IPS DF 4.7 (cell line): ENCODE measurements around the gene CRAMP1.
"Not testable (repeated sequence)": the region's sequence is repeated elsewhere in the genome, so short reads cannot be mapped to it uniquely, and the experiment has no call there.

Experiments
- DNase-seq: peaks from one replicate; pipeline ENCODE4 v3.0.0-alpha.2; 2013; ENCODE audit warnings: low spot score; ENCODE audit errors: extremely low read depth

The CRAMP1 gene, protein sequence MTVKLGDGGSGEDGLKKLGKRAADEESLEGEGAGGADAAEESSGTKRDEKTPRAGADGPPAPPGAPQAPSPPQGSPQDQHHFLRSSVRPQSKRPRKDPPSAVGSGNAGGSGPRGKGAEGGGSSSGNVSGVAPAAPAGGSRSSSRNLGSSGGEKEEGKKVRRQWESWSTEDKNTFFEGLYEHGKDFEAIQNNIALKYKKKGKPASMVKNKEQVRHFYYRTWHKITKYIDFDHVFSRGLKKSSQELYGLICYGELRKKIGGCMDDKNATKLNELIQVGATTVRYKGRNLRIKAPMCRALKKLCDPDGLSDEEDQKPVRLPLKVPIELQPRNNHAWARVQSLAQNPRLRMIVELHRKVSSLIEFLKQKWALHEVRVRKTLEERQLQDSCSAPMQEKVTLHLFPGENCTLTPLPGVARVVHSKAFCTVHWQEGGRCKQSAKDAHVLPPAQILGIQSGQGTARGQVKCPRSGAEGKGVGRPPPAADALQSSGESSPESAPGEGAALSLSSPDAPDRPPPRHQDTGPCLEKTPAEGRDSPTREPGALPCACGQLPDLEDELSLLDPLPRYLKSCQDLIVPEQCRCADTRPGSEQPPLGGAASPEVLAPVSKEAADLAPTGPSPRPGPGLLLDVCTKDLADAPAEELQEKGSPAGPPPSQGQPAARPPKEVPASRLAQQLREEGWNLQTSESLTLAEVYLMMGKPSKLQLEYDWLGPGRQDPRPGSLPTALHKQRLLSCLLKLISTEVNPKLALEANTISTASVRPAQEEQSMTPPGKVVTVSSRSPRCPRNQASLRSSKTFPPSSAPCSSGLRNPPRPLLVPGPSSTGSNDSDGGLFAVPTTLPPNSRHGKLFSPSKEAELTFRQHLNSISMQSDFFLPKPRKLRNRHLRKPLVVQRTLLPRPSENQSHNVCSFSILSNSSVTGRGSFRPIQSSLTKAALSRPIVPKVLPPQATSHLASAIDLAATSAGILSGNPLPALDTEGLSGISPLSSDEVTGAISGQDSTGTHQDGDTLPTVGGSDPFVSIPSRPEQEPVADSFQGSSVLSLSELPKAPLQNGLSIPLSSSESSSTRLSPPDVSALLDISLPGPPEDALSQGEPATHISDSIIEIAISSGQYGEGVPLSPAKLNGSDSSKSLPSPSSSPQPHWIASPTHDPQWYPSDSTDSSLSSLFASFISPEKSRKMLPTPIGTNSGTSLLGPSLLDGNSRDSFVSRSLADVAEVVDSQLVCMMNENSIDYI (N-terminal part only)

DNA sequence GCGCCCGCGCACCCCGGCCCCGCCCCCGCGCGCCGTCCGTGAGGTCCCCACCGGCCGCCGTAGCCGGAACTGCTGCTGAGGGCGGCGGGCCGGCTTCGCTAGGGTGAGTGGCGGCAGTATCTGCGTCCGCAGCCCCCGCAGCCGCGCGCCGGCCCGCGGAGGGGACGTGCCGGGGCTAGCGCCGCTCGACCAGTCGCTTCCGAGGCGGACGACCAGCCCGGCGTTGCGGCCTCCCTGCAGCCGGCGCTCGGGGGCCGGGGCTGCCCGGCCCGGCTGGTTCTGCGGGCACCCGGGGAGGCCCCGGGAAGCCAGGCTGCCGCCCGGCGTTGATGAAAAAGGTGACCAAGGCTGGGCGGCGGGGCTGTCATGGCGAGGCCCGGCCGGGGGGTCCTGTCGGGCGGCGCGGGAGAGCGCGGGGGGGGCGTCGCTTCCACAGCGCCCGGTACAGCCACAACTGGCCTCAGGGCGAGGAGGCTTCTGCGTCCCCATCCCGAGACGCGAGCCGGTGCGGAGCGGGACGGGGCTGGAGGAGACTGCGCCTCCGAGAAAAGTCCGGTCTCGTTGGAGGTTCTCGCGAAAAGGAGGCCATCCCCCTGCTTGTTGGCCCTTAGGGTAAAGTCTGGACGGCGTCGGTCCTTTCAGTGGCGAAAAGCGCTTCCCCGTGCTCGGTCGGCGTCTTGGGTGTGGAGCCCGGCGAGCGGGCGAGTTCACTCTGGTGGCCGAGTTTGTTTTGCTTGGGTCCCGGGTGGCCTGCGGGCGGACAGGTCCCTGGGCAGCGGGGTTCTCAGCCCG, at the start of gene CRAMP1:
TSS of gene CRAMP1 (plus strand) at position 41 of the 792 bp plus-strand sequence. CDS start 2,280 bp downstream, outside the sequence.
- DNase-seq: no peak

DNA sequence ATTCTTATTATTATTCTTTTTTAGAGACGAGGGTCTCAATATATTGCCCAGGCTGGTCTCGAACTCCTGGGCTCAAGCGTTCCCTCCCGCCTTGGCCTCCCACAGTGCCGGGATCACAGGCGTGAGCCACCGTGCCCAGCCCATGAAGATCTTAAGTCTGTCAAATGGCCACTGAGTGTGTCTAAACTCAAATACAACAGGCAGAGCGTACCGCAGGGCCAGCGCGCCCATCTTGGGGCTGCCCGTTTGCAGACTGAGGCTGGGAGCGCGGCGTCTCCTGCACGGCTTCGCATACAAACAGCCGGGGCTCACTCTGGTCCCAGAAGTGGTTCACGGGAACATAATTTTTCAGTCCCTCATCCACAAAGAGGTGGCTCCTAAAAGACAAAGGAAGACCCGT, 48.4 kb upstream of the CRAMP1 start:
- no peak for DNase-seq

DNA sequence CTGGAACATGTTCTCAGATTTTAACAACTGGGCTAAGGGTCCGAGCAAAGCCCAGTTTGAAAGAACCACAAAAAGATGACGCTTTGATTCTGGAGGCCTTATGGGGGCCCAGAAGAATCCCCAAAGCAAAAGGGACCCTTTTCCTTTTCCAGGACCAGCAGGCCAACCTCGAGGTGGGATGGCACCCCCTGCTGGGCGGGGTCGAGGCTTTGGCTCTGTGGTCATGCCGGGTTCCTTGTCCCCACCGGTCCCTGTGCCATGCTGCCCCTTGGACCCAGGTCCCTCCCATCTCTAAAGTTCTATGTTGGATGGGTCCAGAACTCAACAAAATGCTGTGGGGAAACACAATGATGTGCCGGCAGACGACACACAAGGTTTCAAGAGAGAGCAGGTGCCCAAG, 47.8 kb upstream of the CRAMP1 start:
- DNase-seq: no peak

DNA sequence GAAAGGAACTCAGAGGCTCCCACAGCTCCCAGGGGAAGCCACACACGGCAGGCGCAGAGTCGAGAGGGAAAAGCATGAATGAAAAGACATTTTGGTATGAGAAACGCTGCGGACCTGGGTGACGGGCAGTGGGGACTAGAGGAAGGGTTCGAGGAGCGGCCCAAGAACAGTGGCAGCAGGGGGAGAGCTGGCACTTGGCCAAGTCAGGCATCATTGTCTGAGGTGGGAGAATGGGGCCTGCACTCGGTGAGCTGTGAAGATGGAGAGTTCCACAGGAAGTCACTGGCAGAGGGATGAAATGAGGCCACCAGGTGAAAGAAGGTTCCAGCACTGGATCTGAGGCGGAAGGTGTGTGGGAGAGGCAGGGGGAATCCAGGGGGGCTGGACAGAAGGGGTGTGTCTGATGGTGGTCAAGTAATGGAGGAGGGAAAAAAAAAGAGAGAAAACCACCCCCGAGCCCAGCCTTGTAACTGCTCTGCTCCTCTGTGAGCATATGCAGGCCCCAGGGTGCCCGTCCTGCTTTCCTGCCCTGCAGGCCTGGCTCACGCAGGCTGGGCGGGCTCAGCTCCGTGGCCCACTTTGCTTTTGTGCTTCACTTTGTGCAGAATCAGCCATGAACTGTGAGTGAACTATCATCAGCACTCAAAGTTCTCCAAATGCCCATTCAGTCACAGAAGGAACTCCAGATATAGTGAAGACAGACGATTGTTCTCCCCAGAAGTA, 46.9 kb upstream of the CRAMP1 start:
- no peak for DNase-seq

DNA sequence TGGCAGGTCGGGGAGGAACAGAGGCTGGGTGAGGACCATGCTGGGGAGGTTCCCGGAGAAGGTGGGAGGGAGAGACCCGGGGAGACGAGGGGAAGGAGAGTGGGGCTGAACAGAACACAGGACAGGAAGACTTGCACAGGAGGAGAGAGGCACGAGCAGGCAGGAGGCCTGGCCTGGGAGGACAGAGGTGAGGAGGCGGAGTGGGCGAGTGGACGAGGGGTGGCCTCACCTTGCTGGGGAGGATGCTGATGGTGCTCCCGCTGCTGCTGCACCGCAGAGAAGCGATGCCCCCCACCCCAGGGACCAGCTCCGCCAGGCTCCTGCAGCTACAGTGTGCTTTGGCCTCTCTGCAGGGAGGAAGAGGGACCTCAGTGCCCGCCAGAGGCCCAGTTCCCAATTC, 44.2 kb upstream of the CRAMP1 start:
- DNase-seq: no peak

DNA sequence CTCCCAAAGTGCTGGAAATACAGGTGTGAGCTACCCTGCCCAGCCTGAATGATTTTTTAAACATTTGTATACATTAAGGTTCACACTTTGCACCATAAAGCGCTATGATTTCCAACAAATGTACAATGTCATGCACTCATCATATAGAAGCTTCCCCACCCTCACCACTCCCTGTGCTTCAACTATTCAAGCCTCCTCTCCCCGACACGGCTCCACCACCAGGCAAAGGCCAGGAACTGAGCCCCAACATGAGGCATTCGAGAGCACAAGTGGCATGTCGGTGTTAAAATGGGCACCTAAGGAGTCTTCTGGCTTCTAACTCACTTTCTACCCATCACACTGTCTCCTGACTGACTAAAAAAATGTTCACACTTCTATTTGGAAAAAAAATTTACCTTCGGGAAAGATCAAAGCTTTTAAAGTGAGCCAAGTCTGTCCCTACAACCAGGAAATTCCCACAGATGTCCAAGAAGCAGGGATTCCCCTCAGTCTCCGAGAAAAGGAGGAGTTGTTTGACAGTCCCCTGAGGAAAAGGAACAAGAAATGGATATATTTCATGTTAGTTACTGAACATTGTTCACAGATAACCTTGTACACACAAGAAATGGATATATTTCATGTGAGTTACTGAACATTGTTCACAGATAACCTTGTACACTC, 41.0 kb upstream of the CRAMP1 start:
- no peak for DNase-seq

DNA sequence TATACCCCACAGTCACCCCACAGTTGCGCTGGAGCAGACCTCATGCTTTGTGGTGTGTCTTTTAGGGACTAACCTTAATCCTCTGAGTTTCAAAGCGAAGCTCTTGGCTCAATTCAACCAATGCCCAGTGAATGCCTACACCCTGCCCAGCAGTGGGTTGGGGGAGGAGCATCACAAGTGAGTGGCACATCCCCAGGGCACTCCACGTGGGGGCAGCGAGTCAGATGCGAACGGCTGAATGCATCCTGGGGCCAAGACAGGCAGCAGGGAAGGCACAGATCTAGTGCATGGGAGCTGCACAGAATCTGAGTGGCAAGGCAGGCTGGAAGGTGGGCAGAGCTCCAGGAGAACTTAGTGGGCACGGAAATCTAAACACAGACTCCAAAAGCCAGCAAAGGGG, 39.5 kb upstream of the CRAMP1 start:
- DNase-seq: no peak

DNA sequence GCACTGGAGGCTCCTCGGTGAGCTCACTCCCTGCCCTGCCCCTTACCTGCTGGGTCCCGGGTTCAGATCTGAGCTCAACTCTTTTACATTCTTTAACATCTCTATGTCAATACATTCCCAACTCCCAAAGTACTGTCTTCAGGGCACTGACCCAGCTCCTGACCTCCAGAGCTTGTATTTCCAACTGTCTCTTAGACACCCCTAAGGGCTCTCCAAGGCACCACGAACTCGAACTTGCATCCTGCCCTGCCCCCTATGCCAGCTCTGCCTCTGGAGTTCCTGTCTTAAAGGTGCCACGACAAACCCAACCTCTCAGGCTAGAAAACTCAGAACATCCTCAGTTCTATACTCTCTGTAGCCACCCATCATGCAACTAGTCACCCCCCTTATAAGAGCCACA, 38.9 kb upstream of the CRAMP1 start:
- DNase-seq: no peak

DNA sequence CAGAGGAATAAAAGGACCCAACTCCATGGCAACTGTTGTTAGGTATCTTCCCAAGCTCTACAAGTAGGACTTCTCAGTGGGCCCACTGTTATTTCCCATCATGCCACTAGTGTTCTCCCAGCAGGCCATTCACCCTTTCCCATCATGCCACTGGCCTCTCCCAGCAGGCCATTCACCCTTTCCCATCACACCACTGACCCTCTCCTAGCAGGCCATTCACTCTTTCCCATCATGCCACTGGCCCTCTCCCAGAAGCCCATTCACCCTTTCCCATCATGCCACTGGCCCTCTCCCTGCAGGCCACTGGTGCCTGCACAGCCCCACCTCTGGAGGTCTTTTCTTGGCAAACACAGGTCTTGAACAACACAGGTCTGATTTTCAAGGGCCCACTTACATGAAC, 36.6 kb upstream of the CRAMP1 start:
- DNase-seq: no peak

DNA sequence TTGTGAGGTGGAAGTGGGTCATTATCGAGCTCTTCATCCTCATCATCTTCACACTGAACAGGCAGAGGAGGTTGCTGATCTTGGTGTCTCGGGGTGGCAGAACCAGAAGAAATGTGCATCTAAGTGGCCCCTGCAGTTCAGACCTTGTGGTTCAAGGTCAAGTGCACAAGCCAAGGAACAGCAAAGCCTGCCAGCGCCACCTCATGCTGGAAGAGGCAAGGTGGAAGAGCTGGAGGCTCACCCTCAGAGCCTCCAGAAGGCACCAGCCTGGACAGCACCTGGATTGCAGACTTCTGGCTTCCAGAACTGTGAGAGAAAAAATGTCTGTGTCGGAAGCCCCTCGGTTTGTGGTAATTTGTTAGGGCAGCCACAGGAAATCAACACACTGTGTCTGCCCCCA, 32.9 kb upstream of the CRAMP1 start:
- no peak for DNase-seq

DNA sequence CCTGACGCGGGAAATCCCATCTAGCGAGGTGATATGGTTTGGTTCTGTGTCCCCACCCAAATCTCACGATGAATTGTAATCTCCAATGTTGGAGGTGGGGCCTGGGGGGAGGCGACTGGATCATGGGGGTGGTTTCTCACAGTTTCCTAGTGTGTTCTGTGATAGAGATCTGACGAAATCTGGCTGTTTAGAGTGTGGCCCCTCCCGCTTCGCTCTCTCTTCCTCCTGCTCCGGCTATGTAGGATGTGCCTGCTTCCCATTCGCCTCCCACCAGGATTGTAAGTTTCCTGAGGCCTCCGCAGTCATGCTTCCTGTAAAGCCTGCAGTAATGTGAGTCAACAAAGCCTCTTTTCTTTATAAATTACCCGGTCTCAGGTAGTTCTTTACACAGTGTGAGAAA, 31.9 kb upstream of the CRAMP1 start:
- DNase-seq: no peak

DNA sequence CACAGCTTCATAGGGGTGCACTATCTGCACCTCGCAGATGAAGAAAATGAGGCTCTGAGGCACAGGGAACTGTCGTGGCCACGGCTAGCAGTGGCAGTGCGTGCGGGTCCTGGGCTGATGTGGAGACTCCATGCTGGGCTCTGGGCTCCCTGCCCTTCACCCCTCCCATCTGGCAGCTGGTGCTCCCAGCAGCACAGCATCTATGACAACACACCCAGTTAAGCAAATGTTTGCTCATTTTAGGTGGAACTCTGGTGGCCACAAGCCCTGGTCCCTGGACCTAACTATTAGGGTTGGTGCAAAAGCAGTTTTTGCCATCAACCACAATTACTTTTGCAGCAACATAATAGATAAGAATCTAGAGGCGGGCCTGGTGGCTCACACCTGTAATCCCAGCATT, 31.2 kb upstream of the CRAMP1 start:
- no peak for DNase-seq

DNA sequence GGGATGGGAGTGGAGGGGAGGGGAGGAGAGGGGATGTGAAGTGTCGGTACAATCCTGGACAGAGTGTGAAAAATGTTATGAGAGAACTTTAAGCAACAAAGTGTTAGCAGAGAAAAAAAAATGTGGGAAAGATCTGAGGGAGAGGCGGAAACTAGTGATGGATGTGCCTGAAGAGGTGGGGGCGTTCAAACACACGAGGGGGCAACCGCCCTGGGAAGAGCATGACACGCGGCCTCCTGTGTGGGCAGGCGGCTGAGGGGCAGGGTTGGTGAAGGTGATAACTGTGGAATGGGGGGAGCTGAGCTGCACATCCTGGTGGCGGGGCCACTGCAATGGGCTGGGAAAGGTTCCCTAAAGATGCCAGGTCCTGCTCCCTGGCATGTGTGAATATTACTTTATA, 30.4 kb upstream of the CRAMP1 start:
- no peak for DNase-seq

DNA sequence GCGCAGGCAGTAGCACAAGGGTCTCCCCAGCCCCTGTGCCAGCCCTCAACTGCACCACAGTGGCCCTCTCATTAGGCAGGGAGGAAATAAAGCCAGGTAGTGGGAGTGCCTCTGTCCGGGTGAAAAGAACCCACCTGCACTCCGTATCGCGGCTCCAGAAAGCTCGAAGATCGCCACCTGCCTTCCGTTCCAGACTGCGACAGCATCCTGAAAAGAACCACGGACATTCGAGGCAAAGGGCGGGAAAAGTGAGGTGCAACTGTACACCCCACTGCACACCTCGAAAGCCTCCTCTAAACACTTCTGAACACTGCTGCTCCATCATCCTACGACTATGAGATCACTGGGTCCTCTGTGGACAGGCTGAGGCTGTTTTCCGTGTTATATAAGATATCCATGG, 29.0 kb upstream of the CRAMP1 start:
- DNase-seq: no peak

DNA sequence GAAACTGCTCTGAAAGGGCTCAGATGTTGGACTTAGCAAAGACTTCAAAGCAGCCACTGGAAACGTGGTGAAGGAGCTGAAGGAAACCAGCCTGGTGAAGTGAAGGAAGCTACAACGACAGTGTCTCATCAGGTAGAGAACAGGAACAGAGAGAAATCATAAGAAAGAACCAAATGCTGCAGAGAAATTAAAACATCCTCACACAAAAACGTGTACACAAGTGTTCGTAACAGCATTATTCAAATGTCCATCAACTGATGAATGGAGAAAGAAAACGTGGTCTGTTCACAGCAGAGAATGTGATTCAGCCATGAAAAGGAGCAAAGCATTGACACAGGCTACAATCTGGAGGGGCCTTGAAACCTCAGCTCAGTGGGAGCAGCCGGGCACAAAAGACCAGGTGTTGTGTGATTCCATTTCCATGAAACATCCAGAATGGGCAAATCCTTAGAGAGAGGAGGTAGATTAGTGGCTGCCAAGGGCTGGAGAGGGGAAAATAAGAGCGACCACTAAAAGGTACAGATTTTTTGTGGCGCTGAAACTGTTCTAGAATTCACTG, 27.2 kb upstream of the CRAMP1 start:
- DNase-seq: no peak

DNA sequence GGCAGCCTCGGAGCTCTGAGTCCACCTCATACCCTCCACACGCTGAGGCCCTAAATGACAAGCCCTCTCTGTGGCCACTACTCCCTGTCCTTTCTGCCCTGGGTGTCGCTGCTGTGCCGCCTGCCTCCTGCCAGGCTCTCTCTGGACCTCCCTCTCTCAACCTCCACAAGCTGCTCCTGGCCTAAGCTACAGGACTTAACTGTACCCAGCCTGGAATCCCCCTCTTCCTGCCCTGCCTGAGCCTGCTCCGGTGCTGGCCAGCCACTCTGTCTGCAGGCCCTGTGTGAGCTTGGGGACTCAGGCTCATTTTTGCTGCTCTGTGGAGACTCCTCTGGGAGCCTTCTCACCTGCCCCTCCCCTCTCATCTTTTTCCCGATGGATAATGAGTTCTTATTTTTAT, 21.8 kb upstream of the CRAMP1 start:
- no peak for DNase-seq

DNA sequence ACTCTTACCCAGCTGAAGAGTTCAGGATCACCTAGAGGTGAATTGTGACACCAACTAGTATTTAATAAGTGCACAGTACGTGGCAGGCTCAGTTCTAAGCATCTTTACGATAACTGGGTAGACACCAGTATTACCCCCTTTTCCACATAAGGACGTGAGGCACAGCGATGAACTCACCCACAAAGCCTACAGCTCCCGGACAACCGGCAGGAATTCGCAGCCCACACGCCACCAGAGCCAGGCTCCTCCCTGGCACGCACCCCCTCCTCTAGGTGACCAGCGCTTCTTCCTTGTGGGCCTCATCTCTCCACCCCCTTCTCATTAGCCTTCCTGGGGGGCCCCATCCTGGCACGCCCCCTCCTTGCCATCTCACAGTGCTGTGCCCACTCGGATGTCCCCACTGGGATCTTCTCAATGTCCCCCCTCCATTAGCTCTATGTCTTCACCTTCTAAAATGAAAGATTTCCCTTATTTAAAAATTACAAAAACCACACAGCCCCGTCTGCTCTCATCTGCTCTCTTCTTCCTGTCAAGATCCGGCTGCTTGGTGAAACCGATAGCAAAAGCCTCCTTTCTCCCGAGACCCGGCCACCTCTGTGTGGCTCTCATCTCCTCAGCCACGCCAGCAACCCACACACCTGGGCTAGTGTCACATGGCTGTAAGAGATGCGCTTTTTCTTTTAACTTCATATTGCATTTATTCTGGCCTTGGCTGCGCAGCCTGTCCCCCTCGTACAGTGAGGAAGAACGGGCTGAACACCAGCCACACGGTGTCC, 21.0 kb upstream of the CRAMP1 start:
- DNase-seq: no peak

DNA sequence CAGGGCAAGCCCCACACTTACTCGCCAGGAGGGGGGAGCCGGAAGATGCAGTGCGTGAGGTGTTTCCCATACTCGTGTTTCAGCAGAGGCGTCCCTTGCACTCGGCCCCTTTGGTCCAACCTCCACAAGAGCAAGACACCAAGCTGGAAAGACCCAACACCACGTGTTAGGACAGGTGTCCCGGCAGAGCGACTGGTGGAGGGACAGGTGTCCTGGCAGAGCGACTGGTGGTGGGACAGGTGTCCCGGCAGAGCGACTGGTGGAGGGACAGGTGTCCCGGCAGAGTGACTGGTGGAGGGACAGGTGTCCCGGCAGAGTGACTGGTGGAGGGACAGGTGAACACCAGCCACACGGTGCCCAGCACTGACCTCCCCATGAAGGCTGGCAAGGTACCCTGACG, 19.7 kb upstream of the CRAMP1 start:
- DNase-seq: no peak

DNA sequence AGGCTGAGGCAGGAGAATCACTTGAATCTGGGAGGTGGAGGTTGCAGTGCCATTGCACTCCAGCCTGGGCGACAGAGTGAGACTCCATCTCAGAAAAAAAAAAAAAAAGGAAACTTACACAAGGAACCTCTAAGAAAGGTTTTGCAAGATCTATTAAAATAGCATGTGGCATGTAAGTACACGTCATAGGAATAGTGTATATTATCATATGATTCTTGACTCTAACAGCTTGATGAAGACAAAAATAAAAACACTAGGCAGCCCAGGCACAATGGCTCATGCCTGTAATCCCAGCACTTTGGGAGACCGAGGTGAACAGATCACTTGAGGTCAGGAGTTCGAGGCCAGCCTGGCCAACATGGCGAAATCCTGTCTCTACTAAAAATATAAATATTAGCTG, 16.6 kb upstream of the CRAMP1 start:
- DNase-seq: not testable (repeated sequence)
